ENCODE measurements around the gene TAGLN3. TPM values are rescaled to one million over a fixed set of nuclear protein-coding genes. Genes with fewer than 3 reads are reported as not detected.

TAGLN3 gene
- total RNA-seq, 2 donors from 2014 or later, result not detected

GRCh38 chr3:111954228-111954990, 44.3 kb upstream of the TAGLN3 start:
- H3K9me3 ChIP-seq, result no peaks in the 10 kb centered on the region
- DNase-seq (ENCODE audit: low spot score) (no peak), ATAC-seq (ENCODE audit: insufficient number of reproducible peaks, low FRiP score, low read depth) (no peak)
- peaks cover 0 to 4% of the 10 kb centered on the region in 2 donors for H3K4me1 ChIP-seq (ENCODE audit: control insufficient read depth in 1 of 2, low read depth in 2 of 2)
- TF ChIP-seq CTCF (IDR thresholded peaks at IDR 0.05), result no peak
- peaks cover 10% of the 10 kb centered on the region for H3K36me3 ChIP-seq
- no peak overlapping the region for H3K4me3 ChIP-seq
- no peaks in the 10 kb centered on the region for H3K27me3 ChIP-seq (replicated peaks; ENCODE audit: insufficient read depth)
- no peak overlapping the region for H3K27ac ChIP-seq

- Histone ChIP-seq H3K27me3 (replicated peaks; ENCODE audit: insufficient read depth) (no peaks in the 10 kb centered on the region), H3K4me3 (no peak overlapping the region), H3K27ac (no peak overlapping the region), H3K9me3 (no peaks in the 10 kb centered on the region), H3K4me1 (ENCODE audit: control insufficient read depth in 1 of 2, low read depth in 2 of 2) (peaks cover 0 to 4% of the 10 kb centered on the region in 2 donors), H3K36me3 (peaks cover 10% of the 10 kb centered on the region)
- no peak for ATAC-seq (ENCODE audit: insufficient number of reproducible peaks, low FRiP score, low read depth)
- DNase-seq (ENCODE audit: low spot score), result no peak
- no peak for TF ChIP-seq CTCF (IDR thresholded peaks at IDR 0.05)
These were observed 42.8 kb upstream of the TAGLN3 start for GRCh38 chr3:111955876-111956275.

- Histone ChIP-seq H3K4me3 (no peak overlapping the region), H3K4me1 (ENCODE audit: control insufficient read depth in 1 of 2, low read depth in 2 of 2) (peaks cover 0 to 4% of the 10 kb centered on the region in 2 donors), H3K27me3 (replicated peaks; ENCODE audit: insufficient read depth) (no peaks in the 10 kb centered on the region), H3K9me3 (no peaks in the 10 kb centered on the region), H3K36me3 (peaks cover 10% of the 10 kb centered on the region), H3K27ac (no peak overlapping the region)
- ATAC-seq (ENCODE audit: insufficient number of reproducible peaks, low FRiP score, low read depth) (no peak), DNase-seq (ENCODE audit: low spot score) (no peak)
- no peak for TF ChIP-seq CTCF (IDR thresholded peaks at IDR 0.05)
These were observed 42.3 kb upstream of the TAGLN3 start for GRCh38 chr3:111956449-111956848.

- Histone ChIP-seq H3K4me3 (no peak overlapping the region), H3K27me3 (replicated peaks; ENCODE audit: insufficient read depth) (no peaks in the 10 kb centered on the region), H3K4me1 (ENCODE audit: control insufficient read depth in 1 of 2, low read depth in 2 of 2) (peaks cover 0 to 4% of the 10 kb centered on the region in 2 donors), H3K27ac (no peak overlapping the region), H3K9me3 (no peaks in the 10 kb centered on the region), H3K36me3 (peaks cover 10% of the 10 kb centered on the region)
- DNase-seq (ENCODE audit: low spot score) (no peak), ATAC-seq (ENCODE audit: insufficient number of reproducible peaks, low FRiP score, low read depth) (no peak)
- no peak for TF ChIP-seq CTCF (IDR thresholded peaks at IDR 0.05)
These were observed 41.6 kb upstream of the TAGLN3 start for GRCh38 chr3:111956995-111957734.

GRCh38 chr3:111961461-111962164, 37.1 kb upstream of the TAGLN3 start:
- no peak for ATAC-seq (ENCODE audit: insufficient number of reproducible peaks, low FRiP score, low read depth)
- peaks cover 3% of the 10 kb centered on the region for H3K36me3 ChIP-seq
- TF ChIP-seq CTCF (IDR thresholded peaks at IDR 0.05), result no peak

More at GRCh38 chr3:111961461-111962164, 37.1 kb upstream of the TAGLN3 start:
- Histone ChIP-seq H3K9me3 (no peaks in the 10 kb centered on the region), H3K4me3 (no peak overlapping the region), H3K27me3 (replicated peaks; ENCODE audit: insufficient read depth) (no peaks in the 10 kb centered on the region), H3K27ac (no peak overlapping the region), H3K4me1 (ENCODE audit: control insufficient read depth in 1 of 2, low read depth in 2 of 2) (peaks cover 0 to 4% of the 10 kb centered on the region in 2 donors)
- DNase-seq (ENCODE audit: low spot score), result no peak

Measured in thoracic aorta (tissue), 2 donors.